ENCODE results near the gene RNF148. TPM values are rescaled to one million over a fixed set of nuclear protein-coding genes. Genes with fewer than 3 reads are reported as not detected.

The RNF148 gene
- total and polyA plus RNA-seq, 9 of the 15 experiments (the other 6 are each of a cell fraction or from before 2014, with no cell fraction given): not detected

GRCh38 chr7:122719010-122719578 lies 16.4 kb upstream of the RNF148 start (continued):
- TF ChIP-seq ARID3A (IDR thresholded peaks at IDR 0.05; ENCODE audit: borderline replicate concordance, low read depth, low read length): no peak
- TF ChIP-seq RBM22 (IDR thresholded peaks at IDR 0.05; ENCODE audit: low read depth, low read length, poor library complexity, severe bottlenecking): no peak
- no peak for TF ChIP-seq PHB (CRISPR knock-in tag; IDR thresholded peaks at IDR 0.05)
- TF ChIP-seq ZC3H4 (CRISPR knock-in tag; IDR thresholded peaks at IDR 0.05; ENCODE audit: borderline replicate concordance): no peak

- no peak overlapping the region for H3K27ac ChIP-seq (ENCODE audit: extremely low read depth, low read depth, low read length)
- DNase-seq (ENCODE audit: extremely low read depth in 1 of 4, low spot score in 3 of 4) (no peak), ATAC-seq (no peak), FAIRE-seq (no peak)
- no peak overlapping the region for H2AFZ ChIP-seq (ENCODE audit: low read depth, low read length)
- no peaks in the 10 kb centered on the region for H4K20me1 ChIP-seq (replicated peaks; ENCODE audit: control insufficient read depth, insufficient read depth, low read length)
- no peaks in the 10 kb centered on the region for H3K79me2 ChIP-seq (ENCODE audit: control insufficient read depth, insufficient read depth, low read length)
- 0% methylated on average over 6 of the region's 6 CpGs for WGBS (ENCODE audit: insufficient coverage, low coverage, missing lambda C conversion rate)
- H3K4me3 ChIP-seq: no peak overlapping the region
- H3K9me3 ChIP-seq (replicated peaks; ENCODE audit: control insufficient read depth, insufficient read depth, low read depth, low read length): 0 out of 2 replicates have a peak, but pooled peaks cover 4% of the 10 kb centered on the region
- H3K9ac ChIP-seq (ENCODE audit: insufficient read depth in 1 of 2, low read depth in 2 of 2, low read length in 2 of 2): no peak overlapping the region
- H3K27me3 ChIP-seq (ENCODE audit: control insufficient read depth in 2 of 2, insufficient read depth in 2 of 2, low read length in 2 of 2): no peaks in the 10 kb centered on the region
- POLR2A ChIA-PET: no interaction called here
- no TSS peak for BruUV-seq (replicated peaks)
- H3K9me1 ChIP-seq (ENCODE audit: control insufficient read depth, insufficient read depth, low read length): no peaks in the 10 kb centered on the region
- in situ Hi-C loops (cut with MboI): no loop called here
- H3K4me2 ChIP-seq (ENCODE audit: insufficient read depth, low read length): no peak overlapping the region
- no peaks in the 10 kb centered on the region for H3K4me1 ChIP-seq (replicated peaks in 1 of 2; ENCODE audit: control insufficient read depth in 2 of 2, insufficient read depth in 2 of 2, low read length in 2 of 2)
- CTCF ChIA-PET (ENCODE audit: low intra/inter-chr PET ratio): no interaction called here
- intact Hi-C loops (cut with micrococcal nuclease): no loop called here
- H3K36me3 ChIP-seq (ENCODE audit: control insufficient read depth, insufficient read depth, low read length): no peaks in the 10 kb centered on the region
- TF ChIP-seq ZFP1 (CRISPR knock-in tag; IDR thresholded peaks at IDR 0.05) (no peak), AFF4 (CRISPR knock-in tag; IDR thresholded peaks at IDR 0.05) (no peak), BCL6 (CRISPR knock-in tag; IDR thresholded peaks at IDR 0.05) (no peak), MXI1 (IDR thresholded peaks at IDR 0.05; ENCODE audit: low read depth, low read length) (no peak), RBFOX2 (IDR thresholded peaks at IDR 0.05; ENCODE audit: low read depth, low read length) (no peak), TRIM25 (IDR thresholded peaks at IDR 0.05; ENCODE audit: borderline replicate concordance) (no peak), SP2 (IDR thresholded peaks at IDR 0.05; ENCODE audit: extremely low read depth, low read depth, low read length, poor library complexity, severe bottlenecking) (no peak), CEBPG (CRISPR knock-in tag; IDR thresholded peaks at IDR 0.05) (no peak), CEBPG (tag; conservative IDR thresholded peaks at IDR 0.05 in 1 of 2, IDR thresholded peaks at IDR 0.05 in 1 of 2) (no peak)
These were observed 14.8 kb upstream of the RNF148 start for GRCh38 chr7:122717356-122718089.
